Prostate gland (tissue), 2 donors: ENCODE measurements around the gene ZCCHC24. TPM values are rescaled to one million over a fixed set of nuclear protein-coding genes. Genes with fewer than 3 reads are reported as not detected.

ENCODE experiments used
- DNase-seq: peaks from one replicate; pipeline ENCODE4 v3.0.0-alpha.2; 2019; ENCODE audit warnings: low spot score
- H3K27ac ChIP-seq, 2 donors: fragments of 200-600 bp; sonication (generic); 2 replicates each; pipeline ENCODE4 v1.5.1; 2017 to 2019
- H3K27me3 ChIP-seq: fragments of 200-600 bp; sonication (generic); replicated peaks from 2 replicates; pipeline ENCODE4 v1.5.1; 2019; ENCODE audit not compliant: insufficient read depth
- H3K36me3 ChIP-seq, 2 donors: fragments of 200-600 bp; sonication (generic); 1 replicate in 1 of 2; 2 replicates in 1 of 2; pipeline versions ENCODE4 v1.5.1 to v1.8.1; 2017 to 2019
- H3K4me1 ChIP-seq: fragments of 200-600 bp; sonication (generic); replicated peaks from 2 replicates; pipeline ENCODE4 v1.5.1; 2019
- H3K4me3 ChIP-seq, 2 donors: fragments of 200-600 bp; sonication (generic); 2 replicates each; pipeline ENCODE4 v1.5.1; 2017 to 2019
- H3K9me3 ChIP-seq: fragments of 200-600 bp; sonication (generic); 2 replicates; pipeline ENCODE4 v1.5.1; 2017
- POLR2A ChIP-seq: fragments of 450-650 bp; IDR thresholded peaks from one replicate; pipeline ENCODE4 v1.6.1; 2016; ENCODE audit warnings: antibody characterized with exemption, mild to moderate bottlenecking
- POLR2AphosphoS5 ChIP-seq: sonication (generic); formaldehyde crosslinking; IDR thresholded peaks from one replicate; pipeline ENCODE4 v1.6.1; 2017; ENCODE audit warnings: antibody characterized with exemption
- WGBS: methylation state at CpG from one replicate; pipeline ENCODE4 v1.1.5; 2018; 5-methylcytosine and 5-hydroxymethylcytosine counted together
- intact Hi-C: fragments of 100-400 bp; cut with DNase I; formaldehyde crosslinking; loops from one replicate; pipeline ENCODE4 v1.14.2; 2022
- total RNA-seq, 2 donors: library from RNA; depleted of rRNA; stranded (reverse); fragments of >200 nt; gene quantifications; one replicate each; pipeline ENCODE4 v1.1.0, GENCODE V29; 2016
- TF ChIP-seq, protein P1 (sequence below), 4 experiments: fragments of 200-600 bp in 2 of 4; fragments of 450-650 bp in 2 of 4; sonication (generic) in 2 of 4; IDR thresholded peaks; 1 replicate in 3 of 4; 2 replicates in 1 of 4; pipeline ENCODE4 v1.5.1; 2016 to 2019; ENCODE audit warnings: antibody characterized with exemption in 4 of 4, mild to moderate bottlenecking in 2 of 4, moderate library complexity in 2 of 4

Gene ZCCHC24
- total RNA-seq, 2 donors from 2014 or later = 20.8 to 51.2 TPM

DNA sequence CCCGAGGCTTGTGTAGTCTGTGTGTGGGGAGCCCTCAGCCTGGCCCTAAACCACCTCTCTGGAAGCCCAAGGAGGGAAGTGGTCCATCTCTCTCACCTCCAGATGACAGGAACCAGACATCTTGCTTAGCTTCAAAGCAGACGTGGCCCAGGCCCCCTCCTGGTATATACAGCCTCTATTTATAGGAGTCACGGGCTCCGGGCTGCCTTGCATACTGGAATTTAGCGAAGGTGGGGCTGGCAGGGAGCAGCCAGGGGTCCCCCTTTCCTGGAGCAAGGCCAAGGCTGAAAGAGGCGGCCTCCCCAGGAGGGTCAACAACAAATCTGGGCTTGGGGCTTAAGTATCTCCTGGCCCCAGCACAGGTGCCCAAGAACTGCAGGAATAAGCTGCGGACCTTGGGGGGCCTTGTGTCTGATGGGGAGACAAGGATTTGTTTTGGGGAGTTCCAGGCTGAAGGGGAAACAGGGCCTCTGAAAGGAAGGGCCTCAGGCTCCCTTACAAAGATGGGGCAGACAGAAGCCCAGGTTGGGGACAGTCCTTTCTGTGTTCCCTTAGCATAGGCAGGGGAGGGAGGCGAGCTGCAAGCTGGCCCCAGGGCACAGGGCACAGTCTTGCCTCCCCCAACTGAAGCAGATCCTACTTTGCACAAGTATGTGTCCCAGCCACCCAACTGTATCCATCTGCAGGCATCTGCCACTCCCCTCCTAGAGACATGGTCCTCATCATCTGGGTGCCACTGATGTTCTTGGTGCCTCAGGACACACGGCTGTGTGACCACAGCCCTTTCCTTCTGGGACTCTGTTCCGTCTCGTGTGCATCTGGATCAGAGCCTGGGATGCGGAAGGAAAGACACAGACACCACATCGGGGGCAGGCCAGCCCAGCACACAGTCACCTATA, 11.9 kb downstream of the ZCCHC24 start:
- H3K36me3 ChIP-seq = no peaks in the 10 kb centered on the region
- intact Hi-C loops = no loop called here
- no peak for TF ChIP-seq POLR2AphosphoS5
- no peak for TF ChIP-seq POLR2A
- TF ChIP-seq, protein P1, sequence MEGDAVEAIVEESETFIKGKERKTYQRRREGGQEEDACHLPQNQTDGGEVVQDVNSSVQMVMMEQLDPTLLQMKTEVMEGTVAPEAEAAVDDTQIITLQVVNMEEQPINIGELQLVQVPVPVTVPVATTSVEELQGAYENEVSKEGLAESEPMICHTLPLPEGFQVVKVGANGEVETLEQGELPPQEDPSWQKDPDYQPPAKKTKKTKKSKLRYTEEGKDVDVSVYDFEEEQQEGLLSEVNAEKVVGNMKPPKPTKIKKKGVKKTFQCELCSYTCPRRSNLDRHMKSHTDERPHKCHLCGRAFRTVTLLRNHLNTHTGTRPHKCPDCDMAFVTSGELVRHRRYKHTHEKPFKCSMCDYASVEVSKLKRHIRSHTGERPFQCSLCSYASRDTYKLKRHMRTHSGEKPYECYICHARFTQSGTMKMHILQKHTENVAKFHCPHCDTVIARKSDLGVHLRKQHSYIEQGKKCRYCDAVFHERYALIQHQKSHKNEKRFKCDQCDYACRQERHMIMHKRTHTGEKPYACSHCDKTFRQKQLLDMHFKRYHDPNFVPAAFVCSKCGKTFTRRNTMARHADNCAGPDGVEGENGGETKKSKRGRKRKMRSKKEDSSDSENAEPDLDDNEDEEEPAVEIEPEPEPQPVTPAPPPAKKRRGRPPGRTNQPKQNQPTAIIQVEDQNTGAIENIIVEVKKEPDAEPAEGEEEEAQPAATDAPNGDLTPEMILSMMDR (IDR thresholded peaks at IDR 0.05) = no peak
- no peak for DNase-seq
- peaks cover 9% of the 10 kb centered on the region for H3K4me1 ChIP-seq
- no peak overlapping the region for H3K4me3 ChIP-seq
- WGBS = 71% methylated on average over 13 of the region's 13 CpGs
- H3K9me3 ChIP-seq = no peaks in the 10 kb centered on the region
- H3K27ac ChIP-seq = peak overlapping the region; percentile 79 to 80
- H3K27me3 ChIP-seq = no peaks in the 10 kb centered on the region

DNA sequence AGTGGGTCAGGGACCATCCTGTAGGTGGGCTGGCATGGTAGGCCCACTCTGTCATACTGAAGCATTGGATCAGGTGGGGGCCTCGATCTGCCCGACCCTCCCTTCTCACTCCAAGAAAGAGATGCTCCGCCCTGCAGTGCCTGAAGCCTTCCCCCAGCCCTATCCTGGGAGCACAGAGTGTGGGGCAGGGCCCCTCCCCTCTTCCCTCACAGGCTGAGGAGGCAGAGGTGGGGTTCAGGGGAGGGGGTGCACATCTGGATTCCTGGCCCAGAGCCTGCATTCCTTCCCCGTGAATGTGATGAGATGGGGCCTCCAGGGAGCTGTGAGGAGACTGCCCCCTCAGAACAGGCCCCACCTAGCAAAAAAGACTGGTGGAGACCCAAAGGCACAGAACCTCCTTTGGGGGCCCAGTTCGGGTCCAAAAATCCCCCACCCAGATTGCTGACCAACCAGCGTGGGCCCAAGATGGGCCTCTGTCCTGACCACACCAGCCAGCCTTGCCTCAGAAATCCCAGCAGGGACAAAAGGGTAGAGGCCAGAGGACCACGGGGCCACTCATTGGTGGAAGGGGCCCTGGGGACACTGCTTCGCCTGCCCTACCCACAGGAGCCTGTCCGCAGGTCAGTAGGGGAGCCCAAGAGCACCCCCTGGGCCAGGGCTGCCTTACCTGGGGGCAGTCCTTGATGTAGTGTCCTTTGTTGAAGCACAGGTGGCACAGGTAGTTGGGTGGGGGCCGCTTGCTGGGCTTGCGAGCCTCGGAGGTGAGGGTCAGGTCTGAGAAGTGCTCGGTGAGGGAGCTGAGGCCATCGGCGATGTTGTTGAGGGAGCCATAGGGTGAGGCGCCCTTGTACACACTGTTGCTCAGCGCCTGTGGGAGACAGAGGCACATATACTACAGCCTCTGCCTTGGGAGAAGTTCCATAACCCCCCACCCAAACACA, 13.3 kb downstream of the ZCCHC24 start:
- intact Hi-C loops = no loop called here
- Histone ChIP-seq H3K4me1 (peaks cover 9% of the 10 kb centered on the region), H3K27me3 (no peaks in the 10 kb centered on the region), H3K9me3 (no peaks in the 10 kb centered on the region), H3K36me3 (no peaks in the 10 kb centered on the region), H3K4me3 (no peak overlapping the region), H3K27ac (peak overlapping the region; percentile 33 to 79)
- DNase-seq = no peak
- WGBS = 79% methylated on average over 17 of the region's 17 CpGs
- TF ChIP-seq POLR2AphosphoS5 (no peak), POLR2A (no peak)
- TF ChIP-seq, protein P1 (IDR thresholded peaks at IDR 0.05) = no peak

DNA sequence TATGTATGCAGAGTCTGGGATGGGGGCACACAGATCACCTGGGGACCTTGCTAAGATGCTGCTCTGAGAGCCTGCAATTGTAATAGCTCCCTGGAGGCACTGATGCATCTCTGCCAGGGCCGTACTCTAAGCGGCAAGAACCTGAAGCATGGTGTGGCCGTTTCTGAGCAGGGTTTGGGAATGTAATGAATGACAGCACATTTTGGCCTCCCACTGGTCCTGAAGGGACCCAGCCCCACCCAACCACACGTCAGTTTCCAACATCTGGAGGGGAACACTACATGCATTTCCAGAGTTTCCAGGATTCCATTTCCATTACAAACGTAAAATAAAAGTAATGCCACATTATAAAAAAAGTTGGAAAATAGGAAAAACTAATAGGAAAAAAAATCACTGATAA, 14.0 kb downstream of the ZCCHC24 start:
- DNase-seq = no peak
- Histone ChIP-seq H3K4me1 (peaks cover 9% of the 10 kb centered on the region), H3K9me3 (no peaks in the 10 kb centered on the region), H3K27me3 (no peaks in the 10 kb centered on the region), H3K4me3 (no peak overlapping the region), H3K27ac (peak overlapping the region in 1 of 2 donors; percentile 79), H3K36me3 (no peaks in the 10 kb centered on the region)
- intact Hi-C loops = no loop called here
- 56% methylated on average over 5 of the region's 5 CpGs for WGBS
- TF ChIP-seq, protein P1 (IDR thresholded peaks at IDR 0.05) = no peak
- TF ChIP-seq POLR2AphosphoS5 (no peak), POLR2A (no peak)

DNA sequence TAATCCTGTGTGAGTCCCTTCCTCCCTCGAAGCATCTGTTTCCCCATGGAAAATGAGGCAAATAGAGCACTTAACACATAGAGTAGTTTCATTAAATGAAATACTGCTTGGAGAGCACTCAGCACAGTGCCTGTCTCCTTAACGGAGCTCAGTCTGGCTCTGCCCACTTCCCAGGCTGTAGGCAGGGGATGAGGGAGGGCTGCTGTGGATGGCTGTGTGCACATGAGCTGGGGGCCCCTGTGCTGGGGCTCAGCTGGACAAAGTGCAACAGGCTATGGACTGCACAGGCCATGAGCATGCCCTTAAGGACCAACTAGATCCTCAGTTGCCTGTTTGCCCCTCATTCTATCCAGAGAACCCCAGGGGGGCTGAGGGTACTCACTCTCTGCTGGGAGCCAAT, 14.5 kb downstream of the ZCCHC24 start:
- Histone ChIP-seq H3K27ac (no peak overlapping the region), H3K4me1 (peaks cover 4% of the 10 kb centered on the region), H3K4me3 (no peak overlapping the region), H3K27me3 (no peaks in the 10 kb centered on the region), H3K9me3 (no peaks in the 10 kb centered on the region), H3K36me3 (no peaks in the 10 kb centered on the region)
- intact Hi-C loops = no loop called here
- DNase-seq = no peak
- WGBS = 32% methylated on average over 2 of the region's 2 CpGs
- TF ChIP-seq POLR2A (no peak), POLR2AphosphoS5 (no peak)
- TF ChIP-seq, protein P1 (IDR thresholded peaks at IDR 0.05) = no peak
